Glomerular endothelial cell (primary cell): ENCODE results near the gene NLGN1. TPM values are rescaled to one million over a fixed set of nuclear protein-coding genes. Genes with fewer than 3 reads are reported as not detected.
"Not testable (repeated sequence)": the region's sequence is repeated elsewhere in the genome, so short reads cannot be mapped to it uniquely, and the experiment has no call there.

ENCODE experiments used
- DNase-seq: peaks from one replicate; pipeline ENCODE4 v3.0.0-alpha.2; 2011; ENCODE audit warnings: low read depth, low spot score; ENCODE audit errors: extremely low read depth
- total RNA-seq: library from RNA; depleted of rRNA; stranded (reverse); fragments of >200 nt; gene quantifications from 2 replicates; pipeline ENCODE4 v1.2.3, GENCODE V29; 2015

Gene NLGN1
- total RNA-seq, 1 donor from 2014 or later, result 3.0 TPM

GRCh38 chr3:174197416-174197815 is 799.9 kb downstream of the NLGN1 start:
- DNase-seq, result no peak

- no peak for DNase-seq
Observed at GRCh38 chr3:174198199-174198598, 800.7 kb downstream of the NLGN1 start.

- DNase-seq, result no peak
Observed at GRCh38 chr3:174199696-174200095, 802.2 kb downstream of the NLGN1 start.

- no peak for DNase-seq
Observed at GRCh38 chr3:174202116-174202515, 804.6 kb downstream of the NLGN1 start.

- DNase-seq, result no peak
Observed at GRCh38 chr3:174202561-174202960, 805.0 kb downstream of the NLGN1 start.

GRCh38 chr3:174204765-174205164 is 807.2 kb downstream of the NLGN1 start:
- no peak for DNase-seq

- DNase-seq, result no peak
Observed at GRCh38 chr3:174206607-174207192, 809.2 kb downstream of the NLGN1 start.

GRCh38 chr3:174208161-174208560 is 810.6 kb downstream of the NLGN1 start:
- no peak for DNase-seq

GRCh38 chr3:174211896-174212295 is 814.4 kb downstream of the NLGN1 start:
- DNase-seq, result not testable (repeated sequence)

- DNase-seq, result no peak
Observed at GRCh38 chr3:174215456-174215855, 817.9 kb downstream of the NLGN1 start.

GRCh38 chr3:174216019-174216418 is 818.5 kb downstream of the NLGN1 start:
- no peak for DNase-seq

- no peak for DNase-seq
Observed at GRCh38 chr3:174216946-174217718, 819.6 kb downstream of the NLGN1 start.

- no peak for DNase-seq
Observed at GRCh38 chr3:174218016-174218415, 820.5 kb downstream of the NLGN1 start.

- no peak for DNase-seq
Observed at GRCh38 chr3:174219738-174220137, 822.2 kb downstream of the NLGN1 start.

- DNase-seq, result no peak
Observed at GRCh38 chr3:174220775-174221554, 823.4 kb downstream of the NLGN1 start.

- no peak for DNase-seq
Observed at GRCh38 chr3:174223042-174223441, 825.5 kb downstream of the NLGN1 start.

GRCh38 chr3:174223626-174224025 is 826.1 kb downstream of the NLGN1 start:
- DNase-seq, result no peak

GRCh38 chr3:174229916-174230315 is 832.4 kb downstream of the NLGN1 start:
- DNase-seq, result no peak

- DNase-seq, result not testable (repeated sequence)
Observed at GRCh38 chr3:174232028-174232657, 834.6 kb downstream of the NLGN1 start.

- DNase-seq, result no peak
Observed at GRCh38 chr3:174232658-174233429, 835.3 kb downstream of the NLGN1 start.
